GM21381 (cell line): ENCODE results near the gene RGS3.
"Not testable (repeated sequence)": the region's sequence is repeated elsewhere in the genome, so short reads cannot be mapped to it uniquely, and the experiment has no call there.

Experiments used
- ATAC-seq: cut with Tn5 transposase; IDR thresholded peaks from one replicate; pipeline ENCODE4 v1.9.1; 2021; ENCODE audit warnings: mild to moderate bottlenecking, moderate library complexity; ENCODE audit not compliant: unreplicated experiment

RGS3 gene

DNA sequence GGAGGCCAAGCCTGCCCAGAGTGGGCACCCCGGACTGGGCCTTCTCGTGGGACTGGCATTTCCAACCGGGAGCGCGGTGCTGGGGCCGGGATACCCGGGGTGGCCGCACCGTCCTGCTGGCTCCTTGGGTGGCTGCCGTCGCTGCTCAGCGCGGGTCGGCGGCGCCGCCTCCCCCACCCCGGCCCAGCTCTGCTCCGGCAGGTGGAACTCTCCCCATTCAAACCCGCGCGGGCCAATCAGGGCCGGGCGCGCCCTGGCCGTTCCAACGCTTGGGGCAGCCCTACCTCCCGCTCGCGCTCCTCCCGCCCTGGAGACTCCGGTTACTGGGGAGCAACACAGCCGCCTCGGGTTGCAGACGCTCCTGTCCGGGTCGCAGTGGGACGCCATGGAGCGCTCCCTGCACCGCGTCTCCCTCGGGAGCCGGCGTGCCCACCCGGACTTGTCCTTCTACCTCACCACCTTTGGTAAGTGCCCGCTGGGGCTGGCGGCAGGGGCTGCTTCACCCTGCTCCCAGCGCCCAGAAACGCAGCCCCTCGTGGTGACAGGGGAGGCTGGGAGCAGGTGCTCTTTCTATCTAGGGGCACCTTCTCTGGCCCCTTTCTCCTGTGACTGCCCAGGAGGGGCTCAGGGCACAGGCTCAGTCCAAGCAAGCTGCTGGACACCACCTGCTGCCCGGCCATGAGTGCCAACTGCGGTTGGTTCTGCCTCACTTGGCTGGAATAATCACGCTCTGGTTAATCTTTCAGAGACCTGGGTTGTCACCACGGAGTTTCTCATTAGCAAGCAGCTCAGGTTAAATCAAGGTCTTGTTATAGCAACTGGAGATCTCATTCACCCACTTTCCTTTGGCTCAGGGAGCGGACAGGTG lies at the start of gene RGS3:
Gene RGS3 (plus strand): TSS at position 310 of the 868 bp plus-strand sequence. CDS start 76 bp downstream, at position 386.
- no peak for ATAC-seq

DNA sequence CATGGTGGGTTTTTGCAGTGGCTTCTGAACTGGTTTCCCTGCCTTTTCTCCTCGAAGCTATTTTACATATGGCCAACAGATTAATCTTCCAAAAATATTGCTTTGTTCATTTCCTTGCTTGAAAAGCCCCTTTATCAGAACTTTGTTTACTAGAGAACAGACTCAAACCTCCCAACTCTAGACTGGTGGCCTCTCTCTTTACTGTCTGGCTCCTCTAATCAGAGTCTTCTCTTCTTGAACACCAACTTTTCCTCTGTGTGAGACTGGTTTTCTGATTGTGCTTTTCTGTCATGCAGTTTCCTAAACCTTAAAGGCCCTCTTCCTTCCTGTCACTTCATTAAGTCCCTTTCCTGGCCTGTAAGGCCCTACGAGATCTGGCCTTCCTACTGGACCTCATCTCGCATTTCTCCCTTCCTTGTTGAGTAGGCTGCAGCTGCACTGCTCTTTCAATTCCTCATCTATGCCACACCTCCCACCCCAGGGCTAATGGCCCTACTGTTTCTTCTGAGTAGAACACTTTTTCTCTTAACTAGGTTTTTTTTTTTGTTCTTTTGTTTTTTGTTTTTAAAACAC lies 47.3 kb upstream of the RGS3 start:
- ATAC-seq: peak; percentile 98

DNA sequence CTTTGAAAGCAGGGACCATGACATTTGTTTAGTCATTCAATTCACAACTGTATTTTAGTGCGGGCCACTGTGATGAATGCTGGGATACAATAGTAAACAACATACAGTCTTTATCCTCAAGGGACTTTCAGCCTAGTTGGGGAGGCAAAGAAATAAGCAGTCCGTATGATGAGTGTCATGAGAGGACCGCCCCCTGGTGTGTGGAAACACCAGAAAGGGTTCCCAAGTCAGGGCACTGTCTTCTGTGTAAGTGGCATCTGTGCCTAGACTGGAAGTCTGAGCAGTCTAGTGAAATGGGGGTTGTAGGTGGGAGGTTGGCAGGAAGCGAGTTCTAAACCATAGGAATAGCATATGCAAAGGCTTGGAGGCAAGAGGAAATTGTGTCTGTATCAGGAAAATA lies 46.2 kb upstream of the RGS3 start:
- ATAC-seq: no peak

DNA sequence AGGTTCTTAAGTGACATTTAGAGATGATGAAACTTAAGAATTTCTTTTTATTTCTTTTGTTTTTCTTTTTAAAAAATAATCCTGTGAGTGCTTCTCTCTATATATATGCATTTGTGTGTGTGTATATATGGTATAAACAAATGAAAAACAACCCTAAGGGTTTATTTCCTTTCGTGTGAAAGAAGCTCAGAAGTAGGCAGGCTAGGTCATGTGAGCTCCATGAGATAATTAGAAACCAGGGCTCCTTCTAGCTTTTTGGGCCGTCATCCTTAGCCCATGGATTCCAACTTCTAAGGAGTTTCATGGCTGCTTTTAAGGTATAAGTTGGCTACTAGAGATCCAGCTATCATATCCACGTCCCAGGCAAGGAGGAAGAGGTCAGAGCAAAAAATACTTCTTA lies 41.8 kb upstream of the RGS3 start:
- no peak for ATAC-seq

- no peak for ATAC-seq
Observed at GRCh38 chr9:113425072-113425471, 38.5 kb upstream of the RGS3 start.

- no peak for ATAC-seq
Observed at GRCh38 chr9:113426701-113427100, 36.8 kb upstream of the RGS3 start.

GRCh38 chr9:113427629-113428028 lies 35.9 kb upstream of the RGS3 start:
- ATAC-seq: no peak

- ATAC-seq: no peak
Observed at GRCh38 chr9:113428062-113428615, 35.4 kb upstream of the RGS3 start.

GRCh38 chr9:113431191-113431590 lies 32.3 kb upstream of the RGS3 start:
- ATAC-seq: no peak

- ATAC-seq: no peak
Observed at GRCh38 chr9:113436728-113437515, 26.6 kb upstream of the RGS3 start.

- ATAC-seq: not testable (repeated sequence)
Observed at GRCh38 chr9:113437716-113438115, 25.8 kb upstream of the RGS3 start.

- ATAC-seq: no peak
Observed at GRCh38 chr9:113444736-113445135, 18.8 kb upstream of the RGS3 start.

DNA sequence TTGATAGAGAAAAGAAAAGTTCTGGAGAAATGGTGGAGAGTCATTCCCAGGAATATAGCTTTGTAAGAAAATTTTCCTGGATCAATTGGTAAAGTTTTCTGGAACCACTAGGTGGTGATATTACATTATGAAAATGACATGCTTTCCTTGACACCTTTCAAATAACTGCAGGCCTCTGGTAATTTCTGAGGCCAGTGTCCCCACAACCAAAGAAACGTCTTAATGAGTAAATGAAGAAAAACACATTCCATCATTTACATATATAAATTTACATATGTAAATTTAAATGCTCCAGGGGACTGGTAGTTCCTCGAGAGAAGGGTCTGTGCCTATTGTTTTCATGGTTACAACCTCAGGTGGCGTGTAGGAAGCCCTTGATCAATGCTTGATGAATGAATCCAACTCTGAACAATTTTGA lies 17.2 kb upstream of the RGS3 start:
- ATAC-seq: no peak

GRCh38 chr9:113449376-113449775 lies 14.2 kb upstream of the RGS3 start:
- no peak for ATAC-seq

GRCh38 chr9:113452113-113452605 lies 11.4 kb upstream of the RGS3 start:
- no peak for ATAC-seq

DNA sequence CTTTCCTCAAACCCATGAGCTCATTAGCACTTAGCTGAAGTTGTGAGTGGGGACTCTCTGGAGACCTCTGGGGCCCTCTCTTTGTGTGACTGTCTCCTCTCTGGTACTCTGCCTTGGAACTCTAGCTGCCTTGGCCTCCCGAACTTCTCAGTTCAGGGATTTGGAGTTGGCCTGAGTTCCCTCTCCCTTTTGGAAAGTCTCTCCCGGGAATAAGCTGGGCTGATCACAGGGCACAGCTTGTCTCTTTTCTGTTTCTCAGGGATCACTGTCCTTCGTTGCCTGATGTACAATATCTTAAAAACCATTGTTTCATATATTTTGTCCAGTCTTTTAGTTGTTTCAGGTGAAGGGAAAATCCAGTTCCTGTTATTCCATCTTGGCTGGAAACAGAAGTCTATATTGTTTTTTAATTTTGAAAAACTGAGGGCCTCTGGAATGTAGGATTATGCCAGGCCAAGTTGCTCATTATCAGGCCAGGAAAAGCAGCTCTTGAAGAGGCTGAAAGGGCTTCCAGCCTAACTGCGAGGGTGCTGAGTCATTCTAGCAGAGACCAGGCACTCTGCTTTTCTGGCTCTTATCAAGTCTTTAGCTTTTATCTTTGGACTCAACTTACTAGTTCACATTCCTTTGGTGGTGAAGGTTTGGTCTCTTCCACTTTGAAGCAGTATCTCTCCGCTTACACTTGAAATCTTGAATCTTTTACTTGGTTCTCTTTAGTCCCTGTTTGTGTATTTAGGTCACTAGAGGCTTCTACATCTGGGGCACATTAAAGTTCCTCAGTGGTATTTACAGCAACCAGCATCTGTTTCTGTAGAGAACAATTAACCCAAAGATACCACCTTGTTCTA lies 8.4 kb upstream of the RGS3 start:
- ATAC-seq: no peak

- no peak for ATAC-seq
Observed at GRCh38 chr9:113456235-113456634, 7.3 kb upstream of the RGS3 start.

DNA sequence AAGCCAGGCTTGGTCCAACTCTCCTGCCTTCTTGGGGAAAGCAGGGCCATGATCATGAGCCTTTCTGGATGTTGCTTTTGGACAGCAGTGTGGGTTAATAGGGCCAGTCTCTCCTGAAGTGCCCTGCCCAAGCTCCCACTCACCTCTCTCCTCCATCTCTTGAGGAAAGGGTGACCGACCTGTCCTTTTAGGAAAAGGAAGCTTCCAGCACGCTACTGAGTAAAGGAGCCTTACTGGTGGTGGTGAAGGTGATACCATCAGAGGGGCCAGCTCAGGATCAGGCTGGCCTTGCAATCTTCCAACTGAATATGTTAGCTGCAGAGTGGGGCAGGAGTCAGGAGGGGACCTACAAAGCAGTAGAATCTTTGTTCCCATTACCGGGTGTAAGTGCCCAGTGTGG lies 2.2 kb upstream of the RGS3 start:
- no peak for ATAC-seq

- no peak for ATAC-seq
Observed at GRCh38 chr9:113461943-113462342, 1.6 kb upstream of the RGS3 start.

DNA sequence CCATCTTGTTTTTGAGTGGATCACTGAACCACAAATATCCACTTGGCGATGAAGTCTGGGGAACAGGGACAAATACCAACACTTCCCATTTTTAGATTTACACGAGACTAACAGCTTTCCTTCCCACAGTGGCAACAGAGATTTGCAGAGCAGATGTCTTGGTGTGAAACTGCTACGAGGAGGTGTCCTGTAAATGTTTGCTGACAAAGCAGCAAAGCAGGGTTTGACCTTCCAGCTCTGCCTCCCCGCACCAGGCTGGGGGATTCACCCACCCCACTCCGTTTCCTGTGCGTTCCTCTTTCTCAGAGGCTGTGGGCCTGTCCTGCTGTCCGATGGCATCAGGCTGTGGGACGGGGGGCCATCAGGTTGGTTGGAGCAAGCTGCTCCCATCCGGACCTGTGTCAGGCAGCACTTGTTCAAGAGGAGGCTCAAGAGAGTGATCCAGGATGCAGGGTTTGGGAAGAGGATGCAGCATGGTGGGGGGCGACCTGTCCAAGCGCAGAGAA lies 693 bp upstream of the RGS3 start:
- ATAC-seq: no peak
